ENCODE data around the gene KATNBL1. TPM values are rescaled to one million over a fixed set of nuclear protein-coding genes. Genes with fewer than 3 reads are reported as not detected.

KATNBL1 gene
- total and polyA plus RNA-seq, 2 donors (not counting 3 experiments of a cell fraction or from before 2014, with no cell fraction given), result 14.1 to 56.8 TPM

DNA sequence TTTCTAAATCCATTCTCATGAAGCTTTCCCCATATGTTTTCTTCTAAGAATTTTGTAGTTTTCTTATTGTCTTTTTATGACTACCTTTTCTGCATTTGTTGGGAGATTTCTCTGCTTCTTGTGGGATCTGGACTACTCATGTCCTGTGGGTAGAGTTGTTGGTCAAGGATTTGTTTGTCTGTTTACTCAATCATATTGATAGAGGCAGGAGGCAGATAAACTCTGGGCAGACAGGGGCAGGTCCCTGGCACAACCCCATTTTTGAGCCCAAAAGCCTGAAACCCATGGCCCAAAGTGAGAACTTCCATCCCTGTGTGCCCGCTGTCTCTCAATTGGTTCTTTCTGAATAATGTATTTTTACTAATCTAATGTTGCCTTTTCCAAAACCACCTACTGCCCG is 95.7 kb downstream of the KATNBL1 start:
- H3K4me3 ChIP-seq (replicated peaks in 1 of 3; ENCODE audit: insufficient read depth in 1 of 3, low read depth in 1 of 3, low read length in 3 of 3), result no peak overlapping the region
- dilution Hi-C loops (cut with MboI; ENCODE audit: extremely low pct_ligation_motif_present, low sequenced_read_pairs), result no loop called here
- H3K36me3 ChIP-seq (ENCODE audit: control insufficient read depth in 2 of 2, extremely low read depth in 1 of 2, insufficient read depth in 2 of 2, low read length in 2 of 2), result no peaks in the 10 kb centered on the region
- H3K4me1 ChIP-seq (ENCODE audit: control insufficient read depth, extremely low read depth, insufficient read depth, low read length), result no peaks in the 10 kb centered on the region
- no peak overlapping the region for H3K27ac ChIP-seq (ENCODE audit: insufficient read depth, low read depth, low read length)
- DNase-seq (ENCODE audit: low read depth, low spot score) (no peak), FAIRE-seq (no peak)
- BruUV-seq (replicated peaks), result no TSS peak
- no peaks in the 10 kb centered on the region for H3K27me3 ChIP-seq (ENCODE audit: control insufficient read depth in 2 of 2, insufficient read depth in 2 of 2, low read length in 2 of 2)
- no peak overlapping the region for H3K4me2 ChIP-seq (ENCODE audit: insufficient read depth, low read length)
- H2AFZ ChIP-seq (ENCODE audit: low read depth, low read length), result no peak overlapping the region
- H3K9me1 ChIP-seq (replicated peaks; ENCODE audit: control insufficient read depth, extremely low read depth, insufficient read depth, low read length), result no peaks in the 10 kb centered on the region
- ChIA-PET CTCF (interaction anchor here (7.0 kb wide), 1 partner anchor 95 kb away, joined by 235 read pairs; the partner anchor contains the start of gene KATNBL1), POLR2A (no interaction called here)
- H3K79me2 ChIP-seq (ENCODE audit: control insufficient read depth, insufficient read depth, low read length), result no peaks in the 10 kb centered on the region
- H3K9me3 ChIP-seq (replicated peaks; ENCODE audit: control insufficient read depth, insufficient read depth, low read length), result no peaks in the 10 kb centered on the region
- intact Hi-C loops (cut with micrococcal nuclease), result no loop called here
- TF ChIP-seq FOS (IDR thresholded peaks at IDR 0.05; ENCODE audit: borderline replicate concordance, insufficient read depth, low read length) (no peak), JUN (IDR thresholded peaks at IDR 0.05; ENCODE audit: borderline replicate concordance, insufficient read depth, insufficient read length, low read depth) (no peak), EZH2 (IDR thresholded peaks at IDR 0.05; ENCODE audit: borderline replicate concordance, low read depth, low read length, severe bottlenecking) (no peak), MAX (IDR thresholded peaks at IDR 0.05; ENCODE audit: insufficient read depth, insufficient read length) (no peak), GATA2 (IDR thresholded peaks at IDR 0.05; ENCODE audit: insufficient read depth, insufficient read length, low read depth, low read length) (no peak), MYC (IDR thresholded peaks at IDR 0.05; ENCODE audit: low read depth, low read length) (no peak), POLR2AphosphoS5 (IDR thresholded peaks at IDR 0.05; ENCODE audit: insufficient read depth, low read depth, low read length) (no peak), POLR2A (IDR thresholded peaks at IDR 0.05; ENCODE audit: low read depth, low read length) (no peak), CTCF (IDR thresholded peaks at IDR 0.05; ENCODE audit: extremely low read depth in 1 of 2, insufficient read depth in 1 of 2, low read depth in 1 of 2, low read length in 2 of 2) (no peak)
- H4K20me1 ChIP-seq (replicated peaks; ENCODE audit: control insufficient read depth, extremely low read depth, insufficient read depth, low read length), result no peaks in the 10 kb centered on the region
- no peak overlapping the region for H3K9ac ChIP-seq (replicated peaks; ENCODE audit: extremely low read depth, insufficient read depth, low read length)

Measured in endothelial cell of umbilical vein (primary cell).